Measurements from ENCODE around the gene TJP1.

Gene TJP1

DNA sequence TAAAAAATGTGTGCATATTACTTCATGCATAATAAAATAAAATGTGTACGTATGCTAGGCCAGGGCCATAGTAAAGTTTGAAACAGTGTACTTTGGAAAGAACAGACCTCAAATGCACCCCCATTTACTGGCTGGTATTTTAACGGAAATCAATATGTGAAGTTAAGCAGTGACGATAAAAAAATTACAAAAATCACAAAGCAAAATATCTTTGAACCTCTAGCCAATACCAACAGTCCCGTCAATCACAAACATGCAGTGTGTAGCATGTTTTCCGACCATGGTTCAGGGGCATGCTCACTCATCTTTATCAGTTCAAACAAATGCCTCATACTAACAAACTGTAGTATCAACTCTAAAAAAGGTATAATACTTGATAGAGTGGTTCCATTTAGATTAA lies 121.1 kb downstream of the TJP1 start:
- TF ChIP-seq TAF1 (IDR thresholded peaks at IDR 0.05; ENCODE audit: borderline replicate concordance, insufficient read depth, low read length), result no peak
- TF ChIP-seq POLR2AphosphoS5 (IDR thresholded peaks at IDR 0.05; ENCODE audit: low read depth, low read length), result no peak
- TF ChIP-seq, protein P1, sequence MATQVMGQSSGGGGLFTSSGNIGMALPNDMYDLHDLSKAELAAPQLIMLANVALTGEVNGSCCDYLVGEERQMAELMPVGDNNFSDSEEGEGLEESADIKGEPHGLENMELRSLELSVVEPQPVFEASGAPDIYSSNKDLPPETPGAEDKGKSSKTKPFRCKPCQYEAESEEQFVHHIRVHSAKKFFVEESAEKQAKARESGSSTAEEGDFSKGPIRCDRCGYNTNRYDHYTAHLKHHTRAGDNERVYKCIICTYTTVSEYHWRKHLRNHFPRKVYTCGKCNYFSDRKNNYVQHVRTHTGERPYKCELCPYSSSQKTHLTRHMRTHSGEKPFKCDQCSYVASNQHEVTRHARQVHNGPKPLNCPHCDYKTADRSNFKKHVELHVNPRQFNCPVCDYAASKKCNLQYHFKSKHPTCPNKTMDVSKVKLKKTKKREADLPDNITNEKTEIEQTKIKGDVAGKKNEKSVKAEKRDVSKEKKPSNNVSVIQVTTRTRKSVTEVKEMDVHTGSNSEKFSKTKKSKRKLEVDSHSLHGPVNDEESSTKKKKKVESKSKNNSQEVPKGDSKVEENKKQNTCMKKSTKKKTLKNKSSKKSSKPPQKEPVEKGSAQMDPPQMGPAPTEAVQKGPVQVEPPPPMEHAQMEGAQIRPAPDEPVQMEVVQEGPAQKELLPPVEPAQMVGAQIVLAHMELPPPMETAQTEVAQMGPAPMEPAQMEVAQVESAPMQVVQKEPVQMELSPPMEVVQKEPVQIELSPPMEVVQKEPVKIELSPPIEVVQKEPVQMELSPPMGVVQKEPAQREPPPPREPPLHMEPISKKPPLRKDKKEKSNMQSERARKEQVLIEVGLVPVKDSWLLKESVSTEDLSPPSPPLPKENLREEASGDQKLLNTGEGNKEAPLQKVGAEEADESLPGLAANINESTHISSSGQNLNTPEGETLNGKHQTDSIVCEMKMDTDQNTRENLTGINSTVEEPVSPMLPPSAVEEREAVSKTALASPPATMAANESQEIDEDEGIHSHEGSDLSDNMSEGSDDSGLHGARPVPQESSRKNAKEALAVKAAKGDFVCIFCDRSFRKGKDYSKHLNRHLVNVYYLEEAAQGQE (IDR thresholded peaks at IDR 0.05; ENCODE audit: insufficient read depth in 1 of 2, low read depth in 2 of 2, low read length in 2 of 2), result no peak
- TF ChIP-seq SIN3A (IDR thresholded peaks at IDR 0.05; ENCODE audit: borderline replicate concordance, insufficient read depth, low read length), result no peak
- no peak for TF ChIP-seq FOXP2 (optimal IDR thresholded peaks at IDR 0.05; ENCODE audit: borderline replicate concordance, extremely low read depth, extremely low read length, insufficient read depth)

DNA sequence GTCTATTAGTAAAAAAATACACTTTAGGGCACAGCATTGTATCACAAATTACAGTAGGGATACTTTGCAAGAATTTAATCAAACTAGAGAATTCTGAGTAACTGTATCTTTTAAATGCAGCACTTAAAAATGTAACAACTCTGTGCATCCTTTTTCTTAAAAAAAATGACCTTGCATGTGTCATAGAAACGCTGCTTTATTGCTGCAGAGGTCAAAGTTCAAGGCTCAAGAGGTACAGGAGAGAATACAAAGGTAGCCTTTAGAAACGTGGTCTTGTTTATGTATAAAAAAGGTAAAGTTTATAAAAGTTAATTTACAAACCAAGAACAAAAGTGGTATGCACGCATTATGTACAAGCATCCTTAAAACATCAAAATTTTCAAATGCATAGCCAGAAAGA lies 122.0 kb downstream of the TJP1 start:
- no peak for TF ChIP-seq FOXP2 (optimal IDR thresholded peaks at IDR 0.05; ENCODE audit: borderline replicate concordance, extremely low read depth, extremely low read length, insufficient read depth)
- TF ChIP-seq SIN3A (IDR thresholded peaks at IDR 0.05; ENCODE audit: borderline replicate concordance, insufficient read depth, low read length), result no peak
- no peak for TF ChIP-seq TAF1 (IDR thresholded peaks at IDR 0.05; ENCODE audit: borderline replicate concordance, insufficient read depth, low read length)

DNA sequence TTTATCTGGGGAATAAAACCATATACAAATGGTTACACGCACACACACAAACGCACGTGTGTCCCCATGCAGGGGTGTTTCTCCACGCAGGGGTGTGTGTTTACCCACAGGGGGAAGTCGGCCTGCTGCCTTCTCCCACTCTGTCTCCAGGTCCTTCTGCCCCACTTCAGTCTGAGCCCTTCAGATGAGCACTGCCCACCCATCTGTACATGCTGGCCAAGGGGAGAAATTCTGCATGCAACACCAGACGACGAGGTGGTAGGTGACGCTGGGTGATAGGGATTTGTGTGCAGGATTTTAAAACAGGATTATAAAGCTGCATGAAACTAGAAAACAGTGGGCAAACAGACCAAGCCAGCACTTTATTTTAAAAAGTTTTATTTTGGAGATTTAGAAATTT lies 122.5 kb downstream of the TJP1 start:
- no peak for TF ChIP-seq POLR2AphosphoS5 (IDR thresholded peaks at IDR 0.05; ENCODE audit: low read depth, low read length)
- no peak for TF ChIP-seq SIN3A (IDR thresholded peaks at IDR 0.05; ENCODE audit: borderline replicate concordance, insufficient read depth, low read length)
- TF ChIP-seq, protein P1 (IDR thresholded peaks at IDR 0.05; ENCODE audit: insufficient read depth in 1 of 2, low read depth in 2 of 2, low read length in 2 of 2), result no peak
- no peak for TF ChIP-seq TAF1 (IDR thresholded peaks at IDR 0.05; ENCODE audit: borderline replicate concordance, insufficient read depth, low read length)
- no peak for TF ChIP-seq FOXP2 (optimal IDR thresholded peaks at IDR 0.05; ENCODE audit: borderline replicate concordance, extremely low read depth, extremely low read length, insufficient read depth)

DNA sequence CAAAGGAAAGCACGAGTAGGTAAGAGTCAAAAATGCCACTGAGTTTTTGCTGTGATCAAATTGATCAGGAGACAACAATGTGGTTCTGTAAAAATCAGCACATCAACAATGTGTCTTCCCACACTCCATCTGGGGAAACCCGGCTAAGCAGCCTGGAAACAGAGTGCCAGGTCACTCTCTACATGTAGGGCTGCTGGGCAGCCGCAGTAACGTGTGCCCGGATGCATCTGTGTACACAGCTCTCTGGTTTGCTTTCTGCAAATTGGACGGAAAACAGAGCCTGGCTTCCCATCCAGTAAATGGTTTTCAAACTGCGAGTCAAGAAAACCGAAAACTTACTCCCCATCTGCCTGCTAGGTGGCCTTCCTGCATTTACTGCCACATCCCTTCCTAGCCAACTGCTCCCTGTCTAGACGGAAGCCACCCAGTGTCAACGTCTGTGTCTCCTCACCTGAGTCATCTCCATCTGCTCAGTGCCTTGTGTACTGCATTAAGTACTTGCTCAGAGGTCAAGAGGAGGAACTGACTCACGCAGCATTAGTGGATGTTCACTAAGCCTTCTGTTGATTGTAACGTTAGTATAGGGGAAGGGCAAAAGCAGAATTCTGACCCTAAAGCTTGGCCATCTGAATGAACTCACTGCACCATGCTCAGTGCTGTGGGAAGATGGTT lies 124.1 kb downstream of the TJP1 start:
- TF ChIP-seq POLR2AphosphoS5 (IDR thresholded peaks at IDR 0.05; ENCODE audit: low read depth, low read length) (no peak), TAF1 (IDR thresholded peaks at IDR 0.05; ENCODE audit: borderline replicate concordance, insufficient read depth, low read length) (no peak), SIN3A (IDR thresholded peaks at IDR 0.05; ENCODE audit: borderline replicate concordance, insufficient read depth, low read length) (no peak), FOXP2 (optimal IDR thresholded peaks at IDR 0.05; ENCODE audit: borderline replicate concordance, extremely low read depth, extremely low read length, insufficient read depth) (no peak)
- TF ChIP-seq, protein P1 (IDR thresholded peaks at IDR 0.05; ENCODE audit: insufficient read depth in 1 of 2, low read depth in 2 of 2, low read length in 2 of 2), result no peak

DNA sequence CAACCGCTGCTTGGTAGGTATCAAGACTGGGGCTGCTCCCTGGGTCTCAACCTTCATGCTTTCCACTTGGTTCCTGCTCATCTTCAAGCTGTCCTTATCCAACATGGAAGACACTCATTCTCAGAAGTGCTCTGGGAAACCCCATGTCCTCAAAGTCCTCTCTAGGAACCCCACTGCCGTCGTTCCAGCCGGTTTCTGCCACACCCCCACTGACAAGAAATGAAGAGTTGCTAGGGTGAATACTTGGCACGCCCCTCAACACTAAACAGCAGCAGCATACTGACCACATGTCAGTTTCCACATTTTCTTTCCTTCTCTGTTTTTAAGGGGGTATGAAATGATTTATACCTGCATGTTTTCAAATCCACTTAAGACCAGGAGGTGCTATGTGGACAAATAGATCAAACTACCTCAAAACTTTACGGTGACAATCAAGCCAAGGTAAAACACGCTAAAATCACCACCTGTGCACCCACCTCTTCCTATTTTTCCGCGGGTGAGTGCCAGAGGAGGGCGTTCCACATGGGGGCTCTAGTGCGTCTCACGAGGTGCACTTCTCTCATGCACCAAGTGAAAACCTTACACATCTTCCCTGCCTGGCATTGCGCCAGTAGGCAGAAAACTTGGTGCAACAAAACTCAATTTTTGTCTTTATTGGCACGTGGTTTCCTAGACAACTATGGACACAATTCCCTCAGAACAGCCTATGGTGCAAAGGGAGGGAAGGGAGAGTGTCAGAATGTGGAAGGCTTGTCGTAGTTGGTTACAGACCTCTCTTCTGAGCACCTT lies 125.1 kb downstream of the TJP1 start:
- TF ChIP-seq TAF1 (IDR thresholded peaks at IDR 0.05; ENCODE audit: borderline replicate concordance, insufficient read depth, low read length), result no peak
- no peak for TF ChIP-seq SIN3A (IDR thresholded peaks at IDR 0.05; ENCODE audit: borderline replicate concordance, insufficient read depth, low read length)
- TF ChIP-seq FOXP2 (optimal IDR thresholded peaks at IDR 0.05; ENCODE audit: borderline replicate concordance, extremely low read depth, extremely low read length, insufficient read depth), result no peak
- TF ChIP-seq, protein P1 (IDR thresholded peaks at IDR 0.05; ENCODE audit: insufficient read depth in 1 of 2, low read depth in 2 of 2, low read length in 2 of 2), result no peak
- no peak for TF ChIP-seq POLR2AphosphoS5 (IDR thresholded peaks at IDR 0.05; ENCODE audit: low read depth, low read length)

All from PFSK-1 (cell line).